Right lobe of liver (tissue), 4 donors: Measurements from ENCODE around the gene UNC5C.

ENCODE experiments used
- CTCF ChIP-seq, 4 donors: fragments of 200-600 bp in 3 of 4; fragments of 450-650 bp in 1 of 4; IDR thresholded peaks; one replicate each; pipeline versions ENCODE4 v1.5.1 to v1.8.0; 2016 to 2022; ENCODE audit warnings: antibody characterized with exemption in 4 of 4, mild to moderate bottlenecking in 2 of 4
- POLR2A ChIP-seq: fragments of 450-650 bp; IDR thresholded peaks from one replicate; pipeline ENCODE4 v1.6.1; 2017; ENCODE audit warnings: antibody characterized with exemption, mild to moderate bottlenecking
- donor health status: DM: no; HTN: no; CAD: no.
- donor health status: DM: no; HTN: no; CAD: no.
- donor health status: DM: no; HTN: yes; CAD: no.

- no peak for TF ChIP-seq CTCF (IDR thresholded peaks at IDR 0.05)
- no peak for TF ChIP-seq POLR2A
Observed at GRCh38 chr4:95363559-95363925, 185.2 kb downstream of the UNC5C start.
